C4-2B (cell line): ENCODE measurements around the gene TCL1A.

Experiments used
- ZFX ChIP-seq: fragments of 450-650 bp; IDR thresholded peaks from 2 replicates; pipeline ENCODE4 v1.6.1; 2017
- TF ChIP-seq, protein P1 (sequence below): fragments of 450-650 bp; conservative IDR thresholded peaks from 2 replicates; pipeline ENCODE4 v1.5.1; 2017; ENCODE audit warnings: mild to moderate bottlenecking

- TF ChIP-seq, protein P1, sequence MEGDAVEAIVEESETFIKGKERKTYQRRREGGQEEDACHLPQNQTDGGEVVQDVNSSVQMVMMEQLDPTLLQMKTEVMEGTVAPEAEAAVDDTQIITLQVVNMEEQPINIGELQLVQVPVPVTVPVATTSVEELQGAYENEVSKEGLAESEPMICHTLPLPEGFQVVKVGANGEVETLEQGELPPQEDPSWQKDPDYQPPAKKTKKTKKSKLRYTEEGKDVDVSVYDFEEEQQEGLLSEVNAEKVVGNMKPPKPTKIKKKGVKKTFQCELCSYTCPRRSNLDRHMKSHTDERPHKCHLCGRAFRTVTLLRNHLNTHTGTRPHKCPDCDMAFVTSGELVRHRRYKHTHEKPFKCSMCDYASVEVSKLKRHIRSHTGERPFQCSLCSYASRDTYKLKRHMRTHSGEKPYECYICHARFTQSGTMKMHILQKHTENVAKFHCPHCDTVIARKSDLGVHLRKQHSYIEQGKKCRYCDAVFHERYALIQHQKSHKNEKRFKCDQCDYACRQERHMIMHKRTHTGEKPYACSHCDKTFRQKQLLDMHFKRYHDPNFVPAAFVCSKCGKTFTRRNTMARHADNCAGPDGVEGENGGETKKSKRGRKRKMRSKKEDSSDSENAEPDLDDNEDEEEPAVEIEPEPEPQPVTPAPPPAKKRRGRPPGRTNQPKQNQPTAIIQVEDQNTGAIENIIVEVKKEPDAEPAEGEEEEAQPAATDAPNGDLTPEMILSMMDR, result no peak
- TF ChIP-seq ZFX, result no peak
Observed at GRCh38 chr14:95664546-95664945, 49.4 kb downstream of the TCL1A start.
